CMK (cell line): ENCODE data around the gene LDOC1.
"Not testable (repeated sequence)": the region's sequence is repeated elsewhere in the genome, so short reads cannot be mapped to it uniquely, and the experiment has no call there.

Source experiments
- DNase-seq: peaks from one replicate; pipeline ENCODE4 v3.0.0-alpha.2; 2010; ENCODE audit warnings: low read depth

The LDOC1 gene

DNA sequence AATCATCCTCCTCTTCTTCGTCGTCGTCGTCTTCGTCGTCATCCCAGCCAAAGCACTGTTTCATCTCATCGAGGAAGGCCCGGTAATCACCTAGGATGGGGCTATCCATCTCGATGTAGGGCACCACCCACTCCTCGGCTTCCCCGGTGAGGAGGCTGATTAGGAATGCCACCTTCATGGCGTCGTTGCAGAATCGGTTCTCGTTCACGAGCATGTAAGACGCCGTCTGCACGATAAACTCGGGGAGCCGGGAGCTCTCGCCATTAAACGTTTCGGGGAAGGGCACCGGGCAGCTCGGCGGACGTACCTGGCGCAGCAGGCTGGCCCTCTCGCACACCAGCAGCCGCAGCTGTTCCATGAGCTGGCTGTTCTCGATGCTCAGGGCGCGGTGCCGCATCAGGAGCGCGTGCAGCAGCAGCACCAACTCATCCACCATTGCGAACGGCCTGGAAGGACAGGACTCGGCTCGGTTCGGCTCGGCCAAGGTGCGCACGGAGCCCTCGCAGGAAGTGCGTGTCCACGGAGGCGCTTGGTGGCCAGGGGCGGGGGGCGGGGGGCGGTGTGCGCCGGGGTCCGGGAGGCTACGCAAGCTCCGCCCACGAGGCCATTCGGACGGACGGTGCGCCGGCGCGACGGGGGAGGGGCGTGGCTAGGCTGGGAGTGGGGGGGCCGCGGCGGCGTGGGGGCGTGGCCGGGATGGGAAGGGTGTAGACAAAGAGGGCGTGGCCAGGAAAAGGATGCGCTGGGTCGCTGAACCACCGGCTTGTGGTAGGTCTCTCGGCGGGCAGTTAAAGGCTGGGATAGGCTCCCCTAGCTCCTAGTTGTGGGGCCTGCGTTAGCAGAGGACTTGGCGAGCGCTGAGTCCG lies at the start of gene LDOC1:
LDOC1 (minus strand) TSS at position 544 of the 866 bp plus-strand sequence; CDS start at position 436, 108 bp downstream.
- no peak for DNase-seq

GRCh38 chrX:141221611-141222010 lies 44.7 kb upstream of the LDOC1 start:
- DNase-seq: no peak

DNA sequence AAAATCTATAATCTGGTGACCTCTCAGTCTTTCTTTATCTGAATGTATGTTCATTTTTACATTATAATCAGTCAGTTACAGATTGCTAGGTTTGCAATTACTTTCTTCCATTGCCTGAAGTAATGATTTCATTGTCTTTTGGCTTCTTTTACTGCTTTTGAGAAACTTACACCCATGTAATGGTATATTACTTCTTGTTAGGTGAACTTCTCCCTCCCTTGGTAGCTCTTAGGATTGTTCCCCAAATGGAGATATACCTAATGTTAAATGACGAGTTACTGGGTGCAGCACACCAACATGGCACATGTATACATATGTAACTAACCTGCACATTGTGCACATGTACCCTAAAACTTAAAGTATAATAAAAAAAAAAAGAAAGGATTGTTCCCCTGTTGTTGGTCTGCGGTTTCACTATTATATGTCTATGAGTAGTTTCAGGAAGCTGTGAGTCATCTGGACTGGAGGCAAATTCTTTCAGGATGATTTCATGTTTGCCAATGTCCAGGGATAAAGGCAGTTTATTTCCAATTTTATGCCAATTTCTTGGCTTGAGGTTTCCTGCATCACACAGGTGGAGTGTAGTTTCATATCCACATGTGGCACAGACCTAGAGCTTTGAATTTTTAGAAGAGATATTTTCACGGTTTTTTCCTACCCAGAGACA lies 43.5 kb upstream of the LDOC1 start:
- DNase-seq: no peak

DNA sequence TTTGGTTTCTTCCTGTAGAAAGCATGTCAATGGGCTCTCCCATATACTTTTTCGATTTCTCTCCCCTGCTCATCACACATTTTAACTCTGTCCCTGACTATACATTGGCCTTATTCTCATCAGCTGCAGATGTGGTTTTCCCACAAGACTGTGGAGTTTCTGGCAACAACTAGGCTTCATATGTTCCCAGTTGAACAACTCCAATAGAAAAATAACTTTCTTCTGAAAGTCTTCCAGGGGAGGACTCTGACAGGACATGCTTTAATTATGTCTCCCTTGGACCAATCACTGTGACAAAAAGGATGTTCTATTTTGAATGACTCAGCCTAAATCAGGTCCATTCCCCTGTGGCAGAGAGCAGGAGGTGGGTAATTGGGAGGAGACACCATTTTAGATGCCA lies 37.3 kb upstream of the LDOC1 start:
- DNase-seq: no peak

- DNase-seq: no peak
Observed at GRCh38 chrX:141201962-141202361, 25.0 kb upstream of the LDOC1 start.

DNA sequence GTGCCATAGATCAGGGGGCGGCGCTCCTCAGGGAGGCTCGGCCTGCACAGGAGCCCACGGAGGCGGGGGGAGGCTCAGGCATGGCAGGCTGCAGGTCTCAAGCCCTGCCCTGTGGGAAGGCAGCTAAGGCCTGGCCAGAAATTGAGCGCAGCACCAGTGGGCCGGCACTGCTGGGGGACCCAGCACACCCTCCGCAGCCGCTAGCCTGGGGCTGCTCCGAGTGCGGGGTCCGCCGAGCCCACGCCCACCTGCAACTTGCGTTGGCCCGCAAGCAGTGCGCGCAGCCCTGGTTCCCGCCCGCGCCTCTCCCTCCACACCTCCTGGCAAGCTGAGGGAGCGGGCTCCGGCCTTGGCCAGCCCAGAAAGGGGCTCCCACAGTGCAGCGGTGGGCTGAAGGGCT lies 11.6 kb upstream of the LDOC1 start:
- DNase-seq: not testable (repeated sequence)

DNA sequence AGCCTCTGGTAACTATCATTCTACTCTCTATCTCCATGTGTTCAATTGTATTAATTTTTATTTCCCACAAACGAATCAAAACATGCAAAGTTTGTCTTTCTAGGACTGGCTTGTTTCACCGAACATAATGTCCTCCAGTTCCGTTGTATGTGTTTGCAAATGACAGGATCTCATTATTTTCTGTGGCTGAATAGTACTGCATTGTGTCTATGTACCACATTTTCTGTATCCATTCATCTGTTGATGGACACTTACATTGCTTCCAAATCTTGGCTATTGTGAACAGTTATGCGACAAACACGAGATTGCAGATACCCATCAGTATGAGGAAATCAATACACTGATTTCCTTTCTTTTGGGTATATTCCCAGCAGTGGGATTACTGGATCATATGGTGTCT lies 8.4 kb upstream of the LDOC1 start:
- DNase-seq: no peak

DNA sequence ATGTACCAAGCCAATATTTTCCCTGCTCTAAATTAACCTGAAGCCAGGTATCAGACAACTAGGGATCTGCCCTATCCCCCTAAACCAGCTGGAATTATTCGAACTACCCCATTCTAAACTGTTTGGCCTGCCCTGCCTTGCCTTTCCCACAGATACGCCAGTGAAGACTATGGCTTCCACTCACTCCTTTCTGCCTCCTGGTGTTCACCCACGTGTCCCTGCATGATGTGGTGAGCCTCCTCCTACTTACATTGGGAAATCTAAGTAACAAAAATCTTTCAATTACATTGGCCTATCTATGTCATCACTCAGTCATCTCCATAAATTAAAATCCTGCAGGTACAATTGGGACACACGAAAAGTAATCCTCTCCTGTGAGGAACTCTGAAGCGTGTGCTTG lies 6.1 kb upstream of the LDOC1 start:
- no peak for DNase-seq

GRCh38 chrX:141180851-141181250 lies 3.9 kb upstream of the LDOC1 start:
- DNase-seq: no peak

- no peak for DNase-seq
Observed at GRCh38 chrX:141175786-141176185, 1.1 kb downstream of the LDOC1 start.

DNA sequence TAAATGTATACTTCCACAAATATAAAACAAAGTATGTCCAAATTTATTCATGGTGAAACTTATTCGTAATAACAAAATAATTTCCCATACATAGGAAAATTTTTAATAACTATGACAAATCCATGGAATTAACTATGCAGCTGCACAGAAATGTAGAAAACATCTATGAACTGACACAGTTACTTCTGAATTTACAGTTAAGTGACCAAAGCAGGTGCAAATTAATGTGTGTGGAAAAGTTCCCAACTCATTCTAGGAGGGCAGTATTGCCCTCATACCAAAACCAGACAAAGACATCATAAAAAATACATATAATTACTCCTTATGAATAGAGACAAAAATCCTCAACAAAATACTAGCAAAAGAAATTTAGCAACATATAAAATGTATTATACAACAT lies 12.5 kb downstream of the LDOC1 start:
- DNase-seq: no peak

GRCh38 chrX:141158084-141158483 lies 18.8 kb downstream of the LDOC1 start:
- DNase-seq: no peak

GRCh38 chrX:141155231-141155630 lies 21.7 kb downstream of the LDOC1 start:
- not testable (repeated sequence) for DNase-seq

DNA sequence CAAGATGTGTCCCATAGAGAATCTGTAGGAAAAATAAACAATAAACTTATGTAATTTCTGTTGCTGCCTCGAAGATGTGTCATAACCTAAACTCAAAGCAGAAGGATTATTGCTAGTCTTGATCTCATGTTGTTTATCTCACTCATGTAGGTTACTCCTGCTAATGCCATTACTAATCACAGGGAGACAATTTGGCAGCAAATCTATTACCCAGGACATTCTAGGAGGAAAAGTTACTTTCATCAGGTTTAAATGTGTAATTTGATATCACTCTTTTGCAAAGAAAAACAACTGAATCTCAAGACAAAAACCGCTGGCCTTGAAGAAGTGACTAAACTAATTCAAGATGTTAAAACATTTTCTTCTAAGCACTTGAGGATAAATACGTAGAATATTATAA lies 34.0 kb downstream of the LDOC1 start:
- DNase-seq: no peak

- no peak for DNase-seq
Observed at GRCh38 chrX:141133272-141133671, 43.7 kb downstream of the LDOC1 start.

- no peak for DNase-seq
Observed at GRCh38 chrX:141127146-141127545, 49.8 kb downstream of the LDOC1 start.
